Fibroblast of lung (primary cell): ENCODE data around the gene NPHP3. TPM values are rescaled to one million over a fixed set of nuclear protein-coding genes. Genes with fewer than 3 reads are reported as not detected.

Experiments used
- DNase-seq, 2 donors: peaks; one replicate each; pipeline versions ENCODE4 v3.0.0 to v3.0.0-alpha.2; 2010; ENCODE audit warnings: low read depth in 2 of 2
- H2AFZ ChIP-seq: 2 replicates; pipeline ENCODE4 v1.5.1; 2012; ENCODE audit warnings: low read length, control low read depth, inconsistent platforms
- H3K27ac ChIP-seq: 2 replicates; pipeline ENCODE4 v1.5.1; 2011; ENCODE audit warnings: low read length, control low read depth; ENCODE audit not compliant: insufficient read depth
- H3K27me3 ChIP-seq: 2 replicates; pipeline ENCODE4 v1.5.1; 2011; ENCODE audit warnings: mild to moderate bottlenecking, low read length; ENCODE audit not compliant: control insufficient read depth, insufficient read depth
- H3K36me3 ChIP-seq: 2 replicates; pipeline ENCODE4 v1.5.1; 2011; ENCODE audit warnings: low read length; ENCODE audit not compliant: control insufficient read depth, insufficient read depth
- H3K4me1 ChIP-seq: 2 replicates; pipeline ENCODE4 v1.5.1; 2011; ENCODE audit warnings: low read length; ENCODE audit not compliant: control insufficient read depth, insufficient read depth; ENCODE audit errors: extremely low read depth
- H3K4me2 ChIP-seq: 2 replicates; pipeline ENCODE4 v1.5.1; 2011; ENCODE audit warnings: low read length, control low read depth; ENCODE audit not compliant: insufficient read depth; ENCODE audit errors: extremely low read depth
- H3K4me3 ChIP-seq, 4 experiments: fragments of 200-600 bp in 1 of 4; sonication (generic) in 1 of 4; replicated peaks in 1 of 4; 2 replicates each; pipeline ENCODE4 v1.5.1; 2011 to 2016; ENCODE audit warnings: low read length in 4 of 4, low read depth in 3 of 4, mild to moderate bottlenecking in 3 of 4, control low read depth in 2 of 4, inconsistent platforms in 1 of 4, mixed read lengths in 1 of 4; ENCODE audit not compliant: insufficient read depth in 1 of 4; ENCODE audit errors: control extremely low read depth in 1 of 4
- H3K79me2 ChIP-seq: 2 replicates; pipeline ENCODE4 v1.5.1; 2012; ENCODE audit warnings: mild to moderate bottlenecking, low read length, inconsistent platforms; ENCODE audit not compliant: control insufficient read depth, insufficient read depth
- H3K9ac ChIP-seq: 2 replicates; pipeline ENCODE4 v1.5.1; 2011; ENCODE audit warnings: mild to moderate bottlenecking, low read length, control low read depth; ENCODE audit not compliant: insufficient read depth
- H3K9me3 ChIP-seq: 2 replicates; pipeline ENCODE4 v1.5.1; 2012; ENCODE audit warnings: low read depth, low read length; ENCODE audit not compliant: control insufficient read depth, insufficient read depth
- H4K20me1 ChIP-seq: 2 replicates; pipeline ENCODE4 v1.5.1; 2011; ENCODE audit warnings: low read length; ENCODE audit not compliant: control insufficient read depth, insufficient read depth; ENCODE audit errors: extremely low read depth
- EZH2 ChIP-seq: IDR thresholded peaks from 2 replicates; pipeline ENCODE4 v1.5.1; 2012; ENCODE audit warnings: low read length, control low read depth, mild to moderate bottlenecking; ENCODE audit errors: missing control alignments
- polyA plus RNA-seq, 2 donors: library from polyadenylated mRNA; depleted of rRNA in 1 of 2; stranded (reverse) in 1 of 2; unstranded in 1 of 2; fragments of >200 nt; gene quantifications; 2 replicates each; pipeline ENCODE4 v1.2.1, GENCODE V29; 2011 to 2012; ENCODE audit warnings: missing spikeins in 1 of 2
- total RNA-seq: library from RNA; depleted of rRNA; stranded (reverse); fragments of >200 nt; gene quantifications from 2 replicates; pipeline ENCODE4 v1.2.1, GENCODE V29; 2014
- TF ChIP-seq, protein P1 (sequence below), 2 donors: IDR thresholded peaks in 1 of 2; conservative IDR thresholded peaks in 1 of 2; 1 replicate in 1 of 2; 2 replicates in 1 of 2; pipeline ENCODE4 v1.5.1; 2011 to 2012; ENCODE audit warnings: low read length in 2 of 2, control low read depth in 1 of 2, inconsistent platforms in 1 of 2, low read depth in 1 of 2, mild to moderate bottlenecking in 1 of 2

The NPHP3 gene
- total and polyA plus RNA-seq, 2 donors (not counting 1 experiment from before 2014, with no cell fraction given) = 24.4 to 38.5 TPM

DNA sequence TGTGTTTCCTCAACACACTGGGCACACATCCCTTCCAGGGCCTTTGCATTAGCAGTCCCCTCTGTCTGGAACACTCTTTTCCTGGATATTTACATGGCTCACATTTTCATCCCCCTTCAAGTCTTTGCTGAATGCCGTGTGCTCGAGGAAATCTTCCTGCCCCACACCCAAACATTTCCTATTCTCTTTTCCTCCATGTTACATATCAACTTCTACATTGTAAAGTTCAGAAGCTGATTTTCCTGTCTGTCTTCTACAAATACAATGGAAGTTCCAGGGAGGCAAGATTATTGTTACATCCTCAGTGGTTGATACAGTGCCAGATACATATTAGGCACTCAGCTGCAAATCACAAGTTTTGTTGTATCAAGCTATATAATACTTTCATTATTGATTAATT lies 66.7 kb downstream of the NPHP3 start:
- Histone ChIP-seq H3K27me3 (no peaks in the 10 kb centered on the region), H3K79me2 (peaks cover 5% of the 10 kb centered on the region), H3K4me1 (no peaks in the 10 kb centered on the region), H4K20me1 (no peaks in the 10 kb centered on the region), H3K27ac (no peak overlapping the region), H3K4me3 (no peak overlapping the region), H3K9me3 (no peaks in the 10 kb centered on the region), H3K4me2 (no peak overlapping the region), H3K9ac (no peak overlapping the region), H3K36me3 (no peaks in the 10 kb centered on the region), H2AFZ (no peak overlapping the region)
- DNase-seq = no peak
- TF ChIP-seq, protein P1, sequence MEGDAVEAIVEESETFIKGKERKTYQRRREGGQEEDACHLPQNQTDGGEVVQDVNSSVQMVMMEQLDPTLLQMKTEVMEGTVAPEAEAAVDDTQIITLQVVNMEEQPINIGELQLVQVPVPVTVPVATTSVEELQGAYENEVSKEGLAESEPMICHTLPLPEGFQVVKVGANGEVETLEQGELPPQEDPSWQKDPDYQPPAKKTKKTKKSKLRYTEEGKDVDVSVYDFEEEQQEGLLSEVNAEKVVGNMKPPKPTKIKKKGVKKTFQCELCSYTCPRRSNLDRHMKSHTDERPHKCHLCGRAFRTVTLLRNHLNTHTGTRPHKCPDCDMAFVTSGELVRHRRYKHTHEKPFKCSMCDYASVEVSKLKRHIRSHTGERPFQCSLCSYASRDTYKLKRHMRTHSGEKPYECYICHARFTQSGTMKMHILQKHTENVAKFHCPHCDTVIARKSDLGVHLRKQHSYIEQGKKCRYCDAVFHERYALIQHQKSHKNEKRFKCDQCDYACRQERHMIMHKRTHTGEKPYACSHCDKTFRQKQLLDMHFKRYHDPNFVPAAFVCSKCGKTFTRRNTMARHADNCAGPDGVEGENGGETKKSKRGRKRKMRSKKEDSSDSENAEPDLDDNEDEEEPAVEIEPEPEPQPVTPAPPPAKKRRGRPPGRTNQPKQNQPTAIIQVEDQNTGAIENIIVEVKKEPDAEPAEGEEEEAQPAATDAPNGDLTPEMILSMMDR (conservative IDR thresholded peaks at IDR 0.05 in 1 of 2, IDR thresholded peaks at IDR 0.05 in 1 of 2; ENCODE audit: low read depth in 1 of 2, low read length in 2 of 2) = no peak
- no peak for TF ChIP-seq EZH2

DNA sequence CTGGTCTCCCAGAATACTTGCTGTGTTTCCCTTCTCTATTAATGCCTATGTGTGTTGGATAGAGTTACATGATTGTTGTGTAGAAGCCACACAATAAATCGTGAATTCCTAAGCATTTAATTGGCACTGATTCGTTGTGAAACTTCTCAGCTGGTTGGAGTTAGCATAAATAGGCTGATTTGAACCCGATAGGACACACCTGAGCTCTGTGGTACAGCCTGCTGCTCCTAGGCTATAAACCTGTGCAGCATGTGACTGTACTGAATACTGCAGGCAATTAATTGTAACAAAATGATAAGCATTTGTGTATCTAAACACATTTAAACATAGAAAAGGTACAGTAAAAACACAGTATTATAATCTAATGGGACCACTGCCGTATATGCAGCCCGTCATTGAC lies 67.5 kb downstream of the NPHP3 start:
- H3K27ac ChIP-seq = no peak overlapping the region
- TF ChIP-seq, protein P1 (conservative IDR thresholded peaks at IDR 0.05 in 1 of 2, IDR thresholded peaks at IDR 0.05 in 1 of 2; ENCODE audit: low read depth in 1 of 2, low read length in 2 of 2) = no peak
- TF ChIP-seq EZH2 = no peak
- H3K9ac ChIP-seq = no peak overlapping the region
- H2AFZ ChIP-seq = no peak overlapping the region
- H3K9me3 ChIP-seq = no peaks in the 10 kb centered on the region
- no peaks in the 10 kb centered on the region for H3K36me3 ChIP-seq
- H3K4me2 ChIP-seq = no peak overlapping the region
- H3K27me3 ChIP-seq = no peaks in the 10 kb centered on the region
- no peaks in the 10 kb centered on the region for H3K4me1 ChIP-seq
- no peak overlapping the region for H3K4me3 ChIP-seq
- no peaks in the 10 kb centered on the region for H4K20me1 ChIP-seq
- no peak for DNase-seq
- peaks cover 2% of the 10 kb centered on the region for H3K79me2 ChIP-seq

DNA sequence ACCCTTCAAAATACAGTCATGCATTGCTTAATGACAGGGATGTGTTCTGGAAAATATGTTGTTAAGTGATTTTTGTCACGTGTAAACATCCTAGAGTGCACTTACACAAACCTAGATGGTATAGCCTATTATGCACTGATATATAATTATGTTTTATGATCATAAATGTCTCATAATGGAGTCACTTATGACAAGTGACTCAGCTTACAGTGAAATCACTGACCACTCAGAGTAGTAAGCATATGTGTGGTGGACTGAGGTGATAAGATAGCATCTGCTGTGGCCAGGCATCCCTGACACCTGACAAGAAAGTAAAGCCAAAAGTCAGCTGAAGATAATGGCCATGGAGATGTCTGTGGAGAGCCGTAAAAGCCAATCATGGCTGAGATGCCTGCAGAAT lies 68.0 kb downstream of the NPHP3 start:
- Histone ChIP-seq H3K4me1 (no peaks in the 10 kb centered on the region), H3K4me2 (no peak overlapping the region), H4K20me1 (no peaks in the 10 kb centered on the region), H3K9ac (no peak overlapping the region), H2AFZ (no peak overlapping the region), H3K27ac (no peak overlapping the region), H3K36me3 (no peaks in the 10 kb centered on the region), H3K27me3 (no peaks in the 10 kb centered on the region), H3K4me3 (no peak overlapping the region), H3K79me2 (no peaks in the 10 kb centered on the region), H3K9me3 (no peaks in the 10 kb centered on the region)
- TF ChIP-seq, protein P1 (conservative IDR thresholded peaks at IDR 0.05 in 1 of 2, IDR thresholded peaks at IDR 0.05 in 1 of 2; ENCODE audit: low read depth in 1 of 2, low read length in 2 of 2) = no peak
- TF ChIP-seq EZH2 = no peak
- no peak for DNase-seq
